HG03196 (cell line): ENCODE data around the gene EMP3.

Experiments
- ATAC-seq: cut with Tn5 transposase; IDR thresholded peaks from one replicate; pipeline ENCODE4 v1.9.1; 2021; ENCODE audit not compliant: unreplicated experiment

EMP3 gene

GRCh38 chr19:48342841-48343540 lies 17.6 kb downstream of the EMP3 start:
- no peak for ATAC-seq

- no peak for ATAC-seq
Observed at GRCh38 chr19:48344892-48345291, 19.5 kb downstream of the EMP3 start.

- no peak for ATAC-seq
Observed at GRCh38 chr19:48346191-48346590, 20.8 kb downstream of the EMP3 start.

- no peak for ATAC-seq
Observed at GRCh38 chr19:48348045-48348444, 22.7 kb downstream of the EMP3 start.

GRCh38 chr19:48348737-48349136 lies 23.4 kb downstream of the EMP3 start:
- no peak for ATAC-seq

GRCh38 chr19:48350856-48351255 lies 25.5 kb downstream of the EMP3 start:
- no peak for ATAC-seq

GRCh38 chr19:48351341-48351752 lies 26.0 kb downstream of the EMP3 start:
- no peak for ATAC-seq

GRCh38 chr19:48353677-48354076 lies 28.3 kb downstream of the EMP3 start:
- no peak for ATAC-seq

- no peak for ATAC-seq
Observed at GRCh38 chr19:48354332-48354992, 29.1 kb downstream of the EMP3 start.

- ATAC-seq = no peak
Observed at GRCh38 chr19:48355365-48355954, 30.1 kb downstream of the EMP3 start.

- no peak for ATAC-seq
Observed at GRCh38 chr19:48359123-48359522, 33.8 kb downstream of the EMP3 start.

- no peak for ATAC-seq
Observed at GRCh38 chr19:48361912-48362311, 36.6 kb downstream of the EMP3 start.

GRCh38 chr19:48362716-48363499 lies 37.6 kb downstream of the EMP3 start:
- peak; percentile 52 for ATAC-seq

GRCh38 chr19:48363500-48363809 lies 38.1 kb downstream of the EMP3 start:
- peak; percentile 9 for ATAC-seq

- ATAC-seq = peak; percentile 81
Observed at GRCh38 chr19:48363810-48364597, 38.7 kb downstream of the EMP3 start, which contains the start of the genes SYNGR4 and TMEM143. Gene SYNGR4 (plus strand): TSS chr19:48364367. CDS start chr19:48365843, 1,476 bp downstream. Gene TMEM143 (minus strand): TSS chr19:48363940. CDS start chr19:48363920, 20 bp downstream.

GRCh38 chr19:48364598-48365348 lies 39.4 kb downstream of the EMP3 start:
- no peak for ATAC-seq

GRCh38 chr19:48365602-48366001 lies 40.2 kb downstream of the EMP3 start:
- ATAC-seq = no peak

GRCh38 chr19:48367855-48368254 lies 42.5 kb downstream of the EMP3 start:
- ATAC-seq = no peak

GRCh38 chr19:48368936-48369335 lies 43.6 kb downstream of the EMP3 start:
- no peak for ATAC-seq

- no peak for ATAC-seq
Observed at GRCh38 chr19:48370955-48371354, 45.6 kb downstream of the EMP3 start.
